Fibroblast of the aortic adventitia (primary cell): ENCODE measurements around the gene TSHZ2. TPM values are rescaled to one million over a fixed set of nuclear protein-coding genes. Genes with fewer than 3 reads are reported as not detected.

Experiments used
- DNase-seq: peaks from one replicate; pipeline ENCODE4 v3.0.0-alpha.2; 2010; ENCODE audit warnings: low read depth
- H3K4me3 ChIP-seq: 2 replicates; pipeline ENCODE4 v1.5.1; 2011; ENCODE audit warnings: low read depth, mild to moderate bottlenecking, control low read depth, low read length, moderate library complexity
- total RNA-seq: library from RNA; depleted of rRNA; stranded (reverse); fragments of >200 nt; gene quantifications from 2 replicates; pipeline ENCODE4 v1.2.3, GENCODE V29; 2012; ENCODE audit warnings: low replicate concordance
- TF ChIP-seq, protein P1 (sequence below): IDR thresholded peaks from 2 replicates; pipeline ENCODE4 v1.5.1; 2011; ENCODE audit warnings: mild to moderate bottlenecking, low read length, control low read depth, inconsistent platforms; ENCODE audit not compliant: insufficient read depth

The TSHZ2 gene
- total RNA-seq, 1 donor: 6.9 TPM

DNA sequence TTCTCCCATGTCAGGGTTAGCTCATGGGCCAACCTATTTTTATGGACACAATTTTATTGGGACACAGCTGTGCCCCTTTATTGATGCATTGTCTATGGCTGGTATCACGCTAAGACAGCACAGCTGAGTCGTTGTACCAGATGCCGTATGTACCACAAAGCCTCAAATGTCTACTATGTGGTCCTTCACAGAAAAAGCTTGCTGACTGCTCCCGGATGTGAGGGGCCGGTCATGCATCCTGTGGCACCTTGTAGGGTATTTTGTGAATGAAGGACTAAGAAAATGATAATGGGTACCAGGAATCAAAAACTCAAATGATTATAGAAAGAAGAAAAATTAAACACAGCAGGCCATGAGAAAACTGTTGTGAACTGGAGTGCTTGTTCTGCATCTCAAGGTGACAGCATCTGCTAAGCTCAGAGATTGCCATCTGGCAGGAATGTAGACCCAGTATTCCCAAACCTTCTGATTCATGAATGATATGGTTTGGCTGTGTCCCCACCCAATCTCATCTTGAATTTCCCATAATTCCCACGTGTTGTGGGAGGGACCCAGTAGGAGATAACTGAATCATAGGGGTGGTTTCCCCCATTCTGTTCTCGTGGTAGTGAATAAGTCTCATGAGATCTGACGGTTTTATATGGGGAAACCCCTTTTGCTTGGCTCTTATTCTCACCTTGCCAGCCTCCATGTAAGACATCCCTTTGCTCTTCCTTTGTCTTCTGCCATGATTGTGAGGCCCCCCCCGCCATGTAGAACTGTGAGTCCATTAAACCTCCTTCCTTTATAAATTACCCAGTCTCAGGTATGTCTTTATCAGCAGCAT, 248.5 kb downstream of the TSHZ2 start:
- TF ChIP-seq, protein P1, sequence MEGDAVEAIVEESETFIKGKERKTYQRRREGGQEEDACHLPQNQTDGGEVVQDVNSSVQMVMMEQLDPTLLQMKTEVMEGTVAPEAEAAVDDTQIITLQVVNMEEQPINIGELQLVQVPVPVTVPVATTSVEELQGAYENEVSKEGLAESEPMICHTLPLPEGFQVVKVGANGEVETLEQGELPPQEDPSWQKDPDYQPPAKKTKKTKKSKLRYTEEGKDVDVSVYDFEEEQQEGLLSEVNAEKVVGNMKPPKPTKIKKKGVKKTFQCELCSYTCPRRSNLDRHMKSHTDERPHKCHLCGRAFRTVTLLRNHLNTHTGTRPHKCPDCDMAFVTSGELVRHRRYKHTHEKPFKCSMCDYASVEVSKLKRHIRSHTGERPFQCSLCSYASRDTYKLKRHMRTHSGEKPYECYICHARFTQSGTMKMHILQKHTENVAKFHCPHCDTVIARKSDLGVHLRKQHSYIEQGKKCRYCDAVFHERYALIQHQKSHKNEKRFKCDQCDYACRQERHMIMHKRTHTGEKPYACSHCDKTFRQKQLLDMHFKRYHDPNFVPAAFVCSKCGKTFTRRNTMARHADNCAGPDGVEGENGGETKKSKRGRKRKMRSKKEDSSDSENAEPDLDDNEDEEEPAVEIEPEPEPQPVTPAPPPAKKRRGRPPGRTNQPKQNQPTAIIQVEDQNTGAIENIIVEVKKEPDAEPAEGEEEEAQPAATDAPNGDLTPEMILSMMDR: no peak
- H3K4me3 ChIP-seq: no peak overlapping the region
- DNase-seq: no peak

DNA sequence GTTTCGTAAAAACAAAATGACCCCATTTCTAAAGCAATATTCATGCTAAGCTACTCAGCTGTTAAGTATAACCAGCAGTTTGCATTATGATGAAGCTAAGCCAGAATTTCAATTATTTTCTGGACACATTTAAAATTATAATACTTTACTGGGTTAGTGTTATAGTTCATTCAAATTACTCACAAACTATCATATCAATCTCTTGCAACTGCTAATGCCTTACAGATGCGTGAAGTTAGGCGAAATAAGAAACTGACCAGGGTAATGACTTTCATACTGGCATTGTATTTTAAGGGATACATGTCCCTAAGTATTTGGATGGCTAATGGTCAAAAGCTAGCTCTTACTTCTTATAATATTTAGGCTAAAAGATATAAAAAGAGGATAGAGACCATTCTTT, 249.6 kb downstream of the TSHZ2 start:
- TF ChIP-seq, protein P1: no peak
- no peak overlapping the region for H3K4me3 ChIP-seq
- no peak for DNase-seq

DNA sequence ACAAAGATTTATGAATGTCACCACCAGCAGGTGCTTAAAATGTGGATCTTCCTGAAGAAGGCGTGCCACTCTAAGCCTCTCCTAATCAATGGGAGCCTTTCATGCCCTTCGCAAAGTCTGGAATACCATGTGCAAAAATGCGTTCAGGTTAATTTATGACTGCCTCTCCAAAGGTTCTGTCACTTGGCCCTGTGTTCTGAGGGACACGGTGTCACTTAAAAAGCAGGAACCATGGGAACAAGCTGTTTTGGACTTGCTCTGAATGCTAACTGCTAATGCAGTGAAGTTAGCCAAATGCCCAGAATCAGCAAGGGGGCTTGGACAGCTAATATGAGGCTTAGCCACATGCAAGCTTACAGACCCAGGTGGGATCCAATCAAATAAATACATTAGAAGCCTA, 250.3 kb downstream of the TSHZ2 start:
- H3K4me3 ChIP-seq: no peak overlapping the region
- TF ChIP-seq, protein P1: no peak
- DNase-seq: no peak

DNA sequence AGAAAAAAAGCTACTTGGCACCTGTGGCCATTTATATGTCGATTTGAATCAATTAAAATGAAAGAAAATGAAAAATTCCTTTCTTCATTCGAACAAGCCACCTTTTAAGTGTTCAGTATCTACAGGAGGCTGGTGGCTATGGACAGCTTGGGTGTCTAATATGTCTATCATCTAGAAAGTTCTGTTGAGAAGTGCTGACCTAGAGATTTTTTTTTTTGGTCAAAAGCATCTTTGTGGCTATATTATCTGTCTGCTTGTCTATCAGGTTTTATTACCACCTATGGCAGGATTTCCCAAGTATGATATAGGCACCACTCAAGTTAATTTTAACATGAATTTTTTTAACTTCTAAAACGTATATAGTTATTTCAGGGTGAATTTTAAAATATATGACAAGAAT, 250.8 kb downstream of the TSHZ2 start:
- TF ChIP-seq, protein P1: no peak
- DNase-seq: no peak
- no peak overlapping the region for H3K4me3 ChIP-seq

DNA sequence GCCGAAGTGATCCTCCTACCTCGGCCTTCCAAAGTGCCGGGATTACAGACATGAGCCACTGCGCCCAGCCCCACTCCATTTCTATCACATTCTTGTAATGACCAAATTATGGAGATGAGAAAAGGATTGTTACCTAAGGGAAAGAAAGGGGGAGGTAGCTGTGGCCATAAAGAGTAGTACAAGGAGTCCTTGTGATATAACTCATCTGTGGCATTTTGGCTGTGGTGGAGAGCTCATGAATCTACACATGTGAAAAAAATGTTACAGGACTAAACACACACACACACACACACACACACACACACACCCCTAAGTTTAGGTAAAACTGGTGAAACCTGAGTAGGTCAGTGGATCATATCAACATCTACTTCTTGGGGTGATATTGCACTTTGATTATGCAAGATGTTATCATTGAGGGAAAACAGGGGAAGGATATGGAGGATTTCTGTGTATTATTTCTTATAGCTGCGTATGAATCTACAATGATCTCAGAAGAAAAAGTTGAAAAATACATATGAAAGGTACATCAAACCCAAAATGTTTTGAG, 251.5 kb downstream of the TSHZ2 start:
- DNase-seq: no peak
- TF ChIP-seq, protein P1: no peak
- H3K4me3 ChIP-seq: no peak overlapping the region

DNA sequence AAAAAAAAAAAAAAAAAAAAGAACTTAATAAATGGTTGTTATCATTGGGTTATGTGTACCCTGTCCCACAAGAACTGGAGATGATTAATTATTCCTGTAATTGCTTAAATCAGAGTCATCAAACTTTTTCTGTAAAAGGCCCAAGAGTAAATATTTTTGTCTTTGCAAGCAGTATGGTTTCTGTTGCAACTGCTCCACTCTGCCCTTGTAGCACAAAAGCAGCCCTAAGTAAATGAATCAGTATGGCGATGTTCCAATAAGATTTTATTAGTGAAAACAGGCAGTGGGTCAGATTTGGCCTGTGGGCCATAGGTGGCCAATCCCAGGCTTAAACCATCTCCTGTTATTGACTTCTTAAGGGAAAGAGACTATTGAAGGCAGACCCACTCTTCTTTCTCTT, 252.7 kb downstream of the TSHZ2 start:
- TF ChIP-seq, protein P1: no peak
- peak; percentile 8 for DNase-seq
- no peak overlapping the region for H3K4me3 ChIP-seq
